ENCODE data around the gene SYDE2.

The SYDE2 gene

GRCh38 chr1:85180869-85181268, 19.9 kb downstream of the SYDE2 start:
- POLR2A ChIA-PET = no interaction called here
- CTCF ChIA-PET = interaction anchor here (1.1 to 1.6 kb wide), 5 partner anchors 9 to 32 kb away, joined by 3 to 4 read pairs (median 3); no protein-coding TSS in a partner anchor

DNA sequence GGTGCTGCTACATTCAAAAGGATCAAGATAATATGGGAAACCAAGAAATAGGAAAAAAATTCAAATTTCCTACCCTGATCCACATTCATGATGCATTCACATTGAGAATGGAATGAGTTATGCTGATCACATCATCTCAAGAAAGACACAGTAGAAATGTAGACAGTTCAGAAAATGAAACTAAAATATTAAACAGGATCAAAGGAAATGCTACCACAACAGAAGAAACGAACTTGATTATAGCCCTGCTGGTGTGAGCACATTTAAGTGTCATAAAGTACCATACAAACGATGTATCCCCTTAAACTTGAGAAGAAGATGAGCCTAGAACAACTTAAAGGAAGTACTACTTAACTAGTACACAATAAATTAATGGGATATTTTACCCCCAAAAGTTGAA, 21.3 kb downstream of the SYDE2 start:
- TF ChIP-seq, protein P1, sequence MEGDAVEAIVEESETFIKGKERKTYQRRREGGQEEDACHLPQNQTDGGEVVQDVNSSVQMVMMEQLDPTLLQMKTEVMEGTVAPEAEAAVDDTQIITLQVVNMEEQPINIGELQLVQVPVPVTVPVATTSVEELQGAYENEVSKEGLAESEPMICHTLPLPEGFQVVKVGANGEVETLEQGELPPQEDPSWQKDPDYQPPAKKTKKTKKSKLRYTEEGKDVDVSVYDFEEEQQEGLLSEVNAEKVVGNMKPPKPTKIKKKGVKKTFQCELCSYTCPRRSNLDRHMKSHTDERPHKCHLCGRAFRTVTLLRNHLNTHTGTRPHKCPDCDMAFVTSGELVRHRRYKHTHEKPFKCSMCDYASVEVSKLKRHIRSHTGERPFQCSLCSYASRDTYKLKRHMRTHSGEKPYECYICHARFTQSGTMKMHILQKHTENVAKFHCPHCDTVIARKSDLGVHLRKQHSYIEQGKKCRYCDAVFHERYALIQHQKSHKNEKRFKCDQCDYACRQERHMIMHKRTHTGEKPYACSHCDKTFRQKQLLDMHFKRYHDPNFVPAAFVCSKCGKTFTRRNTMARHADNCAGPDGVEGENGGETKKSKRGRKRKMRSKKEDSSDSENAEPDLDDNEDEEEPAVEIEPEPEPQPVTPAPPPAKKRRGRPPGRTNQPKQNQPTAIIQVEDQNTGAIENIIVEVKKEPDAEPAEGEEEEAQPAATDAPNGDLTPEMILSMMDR (IDR thresholded peaks at IDR 0.05; ENCODE audit: insufficient read depth, low read length, missing control alignments) = no peak
- ChIA-PET CTCF (interaction anchor here (1.0 to 1.3 kb wide), 2 partner anchors 10 to 80 kb away, joined by 4 to 6 read pairs; partner anchors contain the start of gene C1orf52), POLR2A (no interaction called here)
- no peak for DNase-seq (ENCODE audit: low read depth, low spot score)
- no peak overlapping the region for H3K4me3 ChIP-seq (ENCODE audit: low read depth, low read length)

More at GRCh38 chr1:85180869-85181268, 19.9 kb downstream of the SYDE2 start:
- H3K4me3 ChIP-seq (ENCODE audit: low read depth, low read length) = no peak overlapping the region
- DNase-seq (ENCODE audit: low read depth, low spot score) = no peak
- TF ChIP-seq, protein P1 (IDR thresholded peaks at IDR 0.05; ENCODE audit: insufficient read depth, low read length, missing control alignments) = no peak

- ChIA-PET POLR2A (no interaction called here), CTCF (interaction anchor here (1.3 kb wide), 1 partner anchor 81 kb away, joined by 6 read pairs; the partner anchor contains the start of gene C1orf52)
- TF ChIP-seq, protein P1 (IDR thresholded peaks at IDR 0.05; ENCODE audit: insufficient read depth, low read length, missing control alignments) = no peak
- no peak overlapping the region for H3K4me3 ChIP-seq (ENCODE audit: low read depth, low read length)
- no peak for DNase-seq (ENCODE audit: low read depth, low spot score)
Measured at GRCh38 chr1:85178396-85178795, 22.4 kb downstream of the SYDE2 start.

DNA sequence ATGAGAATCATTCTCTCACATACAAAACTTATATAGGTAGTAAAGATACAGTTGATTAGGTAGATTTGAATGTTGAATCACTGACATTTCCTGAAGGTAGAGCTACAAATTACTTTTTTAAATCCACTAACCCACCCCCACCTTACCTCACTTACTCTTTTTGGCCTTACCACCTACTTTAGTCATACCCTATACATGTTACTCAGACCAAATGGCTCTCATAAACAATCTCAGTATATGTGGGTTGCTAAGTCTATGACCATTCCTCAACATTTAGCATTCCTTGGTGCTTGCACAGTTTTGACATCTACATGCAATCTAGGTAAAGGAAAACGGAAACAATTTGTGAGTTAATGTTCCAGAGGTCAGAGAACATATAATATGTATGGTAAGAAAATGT, 26.3 kb downstream of the SYDE2 start:
- ChIA-PET POLR2A (no interaction called here), CTCF (interaction anchor here (1.0 to 1.1 kb wide), 2 partner anchors 57 to 85 kb away, joined by 4 read pairs; no protein-coding TSS in a partner anchor)
- no peak for DNase-seq (ENCODE audit: low read depth, low spot score)
- no peak overlapping the region for H3K4me3 ChIP-seq (ENCODE audit: low read depth, low read length)
- TF ChIP-seq, protein P1 (IDR thresholded peaks at IDR 0.05; ENCODE audit: insufficient read depth, low read length, missing control alignments) = no peak

DNA sequence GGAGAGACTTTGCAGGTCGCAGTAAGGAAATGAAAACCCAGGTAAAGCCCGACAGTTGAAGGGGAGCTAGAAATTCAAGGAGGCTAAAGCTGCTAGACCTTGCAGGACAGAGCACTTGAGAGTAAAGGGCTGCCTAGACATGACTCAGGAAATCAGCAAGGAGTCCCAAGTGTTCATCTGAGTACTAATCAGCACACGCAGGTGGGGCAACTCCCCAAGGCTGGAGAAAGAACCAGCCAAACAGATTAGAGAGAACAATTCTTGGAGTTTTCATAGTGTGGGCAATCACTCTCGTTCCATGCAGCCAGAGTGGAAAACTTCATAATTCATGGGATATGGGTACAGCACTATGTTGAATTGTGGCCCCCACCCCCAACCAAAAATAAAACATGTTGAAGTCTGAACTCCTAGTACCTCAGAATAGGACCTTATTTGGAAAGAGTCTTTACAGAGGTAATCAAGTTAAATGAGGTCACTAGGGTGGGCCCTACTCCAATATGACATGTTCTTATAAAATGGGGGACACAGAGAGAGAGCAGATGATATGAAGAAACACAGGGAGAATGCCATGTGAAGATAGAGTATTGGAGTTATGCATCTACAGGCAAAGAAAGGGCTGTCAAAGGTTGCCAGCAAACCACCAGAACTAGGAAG, 28.0 kb downstream of the SYDE2 start:
- DNase-seq (ENCODE audit: low read depth, low spot score) = no peak
- no peak overlapping the region for H3K4me3 ChIP-seq (ENCODE audit: low read depth, low read length)
- TF ChIP-seq, protein P1 (IDR thresholded peaks at IDR 0.05; ENCODE audit: insufficient read depth, low read length, missing control alignments) = no peak
- ChIA-PET CTCF (no interaction called here), POLR2A (no interaction called here)

DNA sequence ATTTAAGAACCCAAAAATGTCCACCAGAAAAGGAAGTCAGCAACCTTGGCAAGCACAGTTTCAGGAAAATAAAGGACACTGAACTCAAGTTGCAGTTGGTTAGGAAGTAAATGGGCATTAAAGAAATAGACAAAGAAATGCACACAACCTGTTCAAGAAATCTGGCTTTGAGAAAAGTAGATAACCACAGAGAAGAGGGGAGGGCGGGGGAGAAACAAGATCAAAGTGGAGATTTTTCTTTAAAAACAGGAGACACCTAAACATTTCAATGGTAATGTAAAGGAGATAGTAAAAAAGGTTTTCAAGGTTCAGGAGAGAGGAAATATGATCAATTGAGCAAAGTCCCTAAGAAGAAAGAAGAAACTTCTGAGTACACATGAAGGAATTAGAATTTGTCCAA, 29.1 kb downstream of the SYDE2 start:
- ChIA-PET CTCF (no interaction called here), POLR2A (no interaction called here)
- TF ChIP-seq, protein P1 (IDR thresholded peaks at IDR 0.05; ENCODE audit: insufficient read depth, low read length, missing control alignments) = no peak
- H3K4me3 ChIP-seq (ENCODE audit: low read depth, low read length) = no peak overlapping the region
- DNase-seq (ENCODE audit: low read depth, low spot score) = no peak
